H1 (cell line): Measurements from ENCODE around the gene LGALS12. TPM values are rescaled to one million over a fixed set of nuclear protein-coding genes. Genes with fewer than 3 reads are reported as not detected.
A peak's percentile ranks its signal among the peaks of the same experiment; 100 is the strongest.

Experiments
- CTCF ChIA-PET: fragments of 300-600 bp; sonication (Branson Sonifier 250); formaldehyde crosslinking; loops from one replicate; lab custom pipeline; 2021; ENCODE audit not compliant: partially characterized antibody; lab: Charles Lee
- POLR2A ChIA-PET: fragments of 300-600 bp; sonication (Branson Sonifier 250); formaldehyde crosslinking; loops from one replicate; lab custom pipeline; 2021; ENCODE audit warnings: inconsistent platforms; ENCODE audit not compliant: partially characterized antibody; lab: Charles Lee
- DNase-seq, 2 experiments: peaks; one replicate each; pipeline versions ENCODE4 v3.0.0 to v3.0.0-alpha.2; 2010 to 2022; ENCODE audit warnings: low spot score in 2 of 2, low read depth in 1 of 2, mixed read lengths in 1 of 2
- FAIRE-seq: peaks from 2 replicates; lab custom pipeline; 2011; peaks lifted over from hg19 to GRCh38; lab: Jason Lieb, UNC
- H2AFZ ChIP-seq: 2 replicates; pipeline ENCODE4 v1.8.1; 2012; ENCODE audit warnings: low read length, inconsistent platforms
- H2AK5ac ChIP-seq: 2 replicates; pipeline ENCODE4 v1.6.1; 2013; ENCODE audit warnings: low read depth, low read length
- H2BK120ac ChIP-seq: replicated peaks from 2 replicates; pipeline ENCODE3; 2013; ENCODE audit warnings: low read depth, low read length, inconsistent platforms
- H2BK12ac ChIP-seq: 2 replicates; pipeline ENCODE4 v1.6.1; 2013; ENCODE audit warnings: low read depth, low read length
- H2BK15ac ChIP-seq: 2 replicates; pipeline ENCODE4 v1.6.1; 2013; ENCODE audit warnings: low read length
- H2BK20ac ChIP-seq: 2 replicates; pipeline ENCODE4 v1.6.1; 2013; ENCODE audit warnings: low read length
- H2BK5ac ChIP-seq: 2 replicates; pipeline ENCODE4 v1.6.1; 2013; ENCODE audit warnings: low read depth, low read length
- H3K14ac ChIP-seq: 2 replicates; pipeline ENCODE4 v1.6.1; 2013; ENCODE audit warnings: inconsistent platforms; ENCODE audit not compliant: insufficient read length
- H3K18ac ChIP-seq: 2 replicates; pipeline ENCODE4 v1.6.1; 2013; ENCODE audit warnings: low read length; ENCODE audit errors: extremely low read depth
- H3K23ac ChIP-seq: 2 replicates; pipeline ENCODE4 v1.6.1; 2013; ENCODE audit warnings: inconsistent platforms; ENCODE audit not compliant: insufficient read length
- H3K23me2 ChIP-seq: 2 replicates; pipeline ENCODE4 v1.6.1; 2013; ENCODE audit warnings: low read depth, low read length
- H3K27ac ChIP-seq: 2 replicates; pipeline ENCODE4 v1.6.1; 2011; ENCODE audit warnings: low read depth, low read length, inconsistent platforms
- H3K27me3 ChIP-seq, 4 experiments: replicated peaks in 1 of 4; 1 replicate in 1 of 4; 2 replicates in 3 of 4; pipeline versions ENCODE4 v1.6.1 to v1.8.1; 2011 to 2013; ENCODE audit warnings: low read length in 3 of 4, mild to moderate bottlenecking in 3 of 4, inconsistent platforms in 2 of 4, mixed read lengths in 2 of 4, moderate library complexity in 1 of 4; ENCODE audit not compliant: control insufficient read depth in 3 of 4, insufficient read depth in 3 of 4; ENCODE audit errors: extremely low read depth in 1 of 4
- H3K36me3 ChIP-seq, 4 experiments: 2 replicates each; pipeline versions ENCODE4 v1.6.1 to v1.8.1; 2011 to 2013; ENCODE audit warnings: mild to moderate bottlenecking in 4 of 4, low read length in 3 of 4, moderate library complexity in 2 of 4, control low read depth in 1 of 4, inconsistent platforms in 1 of 4; ENCODE audit not compliant: insufficient read depth in 4 of 4, control insufficient read depth in 2 of 4
- H3K4ac ChIP-seq: replicated peaks from 2 replicates; pipeline ENCODE3; 2013; ENCODE audit warnings: low read length, low read depth, mixed read lengths, inconsistent platforms; ENCODE audit not compliant: insufficient read length
- H3K4me1 ChIP-seq, 4 experiments: replicated peaks in 1 of 4; 1 replicate in 1 of 4; 2 replicates in 3 of 4; pipeline versions ENCODE4 v1.6.1 to v1.8.1; 2011 to 2013; ENCODE audit warnings: low read length in 3 of 4, inconsistent platforms in 2 of 4, mixed read lengths in 1 of 4; ENCODE audit not compliant: insufficient read depth in 4 of 4, control insufficient read depth in 3 of 4
- H3K4me2 ChIP-seq, 2 experiments: 2 replicates each; pipeline versions ENCODE4 v1.6.1 to v1.8.1; 2011 to 2013; ENCODE audit warnings: low read depth in 2 of 2, low read length in 2 of 2, control low read depth in 1 of 2, inconsistent platforms in 1 of 2, mild to moderate bottlenecking in 1 of 2; ENCODE audit not compliant: insufficient read depth in 1 of 2
- H3K4me3 ChIP-seq, 4 experiments: fragments of 200-600, 300-600 bp in 1 of 4; sonication (generic), shearing (Covaris generic), sonication (Bioruptor Twin) in 1 of 4; 2 replicates each; pipeline versions ENCODE4 v1.5.1 to v1.8.1; 2011 to 2016; ENCODE audit warnings: low read length in 4 of 4, low read depth in 3 of 4, control low read depth in 2 of 4, inconsistent platforms in 2 of 4, mild to moderate bottlenecking in 2 of 4, mixed read lengths in 1 of 4, moderate library complexity in 1 of 4; ENCODE audit not compliant: insufficient read depth in 2 of 4; ENCODE audit errors: extremely low read depth in 1 of 4
- H3K56ac ChIP-seq: replicated peaks from 2 replicates; pipeline ENCODE3; 2013; ENCODE audit warnings: low read depth, mild to moderate bottlenecking, mixed read lengths, low read length, inconsistent platforms; ENCODE audit not compliant: insufficient read length
- H3K79me1 ChIP-seq: 2 replicates; pipeline ENCODE4 v1.6.1; 2013; ENCODE audit warnings: low read depth, low read length, control low read depth
- H3K79me2 ChIP-seq, 2 experiments: 2 replicates each; pipeline versions ENCODE4 v1.6.1 to v1.8.1; 2012 to 2013; ENCODE audit warnings: low read length in 2 of 2, mild to moderate bottlenecking in 2 of 2, inconsistent platforms in 1 of 2; ENCODE audit not compliant: insufficient read depth in 2 of 2, control insufficient read depth in 1 of 2
- H3K9ac ChIP-seq, 4 experiments: replicated peaks in 1 of 4; 1 replicate in 1 of 4; 2 replicates in 3 of 4; pipeline versions ENCODE4 v1.6.1 to v1.8.1; 2011 to 2013; ENCODE audit warnings: low read depth in 3 of 4, low read length in 3 of 4, control low read depth in 2 of 4, mild to moderate bottlenecking in 2 of 4, moderate library complexity in 2 of 4, inconsistent platforms in 1 of 4; ENCODE audit errors: extremely low read depth in 1 of 4
- H3K9me3 ChIP-seq, 2 experiments: 2 replicates each; pipeline versions ENCODE4 v1.6.1 to v1.8.1; 2012 to 2013; ENCODE audit warnings: mild to moderate bottlenecking in 2 of 2, moderate library complexity in 2 of 2, control low read depth in 1 of 2, inconsistent platforms in 1 of 2, low read depth in 1 of 2, low read length in 1 of 2, mixed read lengths in 1 of 2; ENCODE audit not compliant: insufficient read depth in 2 of 2
- H4K20me1 ChIP-seq, 2 experiments: replicated peaks in 1 of 2; 2 replicates each; pipeline versions ENCODE3 to v1.8.1; 2011 to 2013; ENCODE audit warnings: inconsistent platforms in 2 of 2, low read length in 2 of 2, mild to moderate bottlenecking in 1 of 2; ENCODE audit not compliant: insufficient read depth in 2 of 2, control insufficient read depth in 1 of 2
- H4K5ac ChIP-seq: 2 replicates; pipeline ENCODE4 v1.6.1; 2013; ENCODE audit warnings: low read length, low read depth, mixed read lengths, inconsistent platforms; ENCODE audit not compliant: insufficient read length
- H4K8ac ChIP-seq: 2 replicates; pipeline ENCODE4 v1.8.0; 2013; ENCODE audit warnings: mild to moderate bottlenecking, moderate library complexity, low read length, inconsistent platforms; ENCODE audit not compliant: insufficient read depth; ENCODE audit errors: extremely low read depth
- H4K91ac ChIP-seq: replicated peaks from 2 replicates; pipeline ENCODE3; 2013; ENCODE audit warnings: low read length, mixed read lengths, inconsistent platforms; ENCODE audit not compliant: insufficient read length
- GTF2F1 ChIP-seq: IDR thresholded peaks from 2 replicates; pipeline ENCODE4 v1.6.1; 2012; ENCODE audit warnings: low read depth, low read length, improper control_type of control experiment, borderline replicate concordance
- POU5F1 ChIP-seq: IDR thresholded peaks from 2 replicates; pipeline ENCODE4 v1.6.1; 2011; ENCODE audit warnings: low read depth, mild to moderate bottlenecking, low read length, moderate library complexity
- WGBS, 2 experiments: shearing (Covaris generic) in 1 of 2; methylation state at CpG; one replicate each; pipeline versions ENCODE4 v1.1.6 to v1.1.7; 2013 to 2015; ENCODE audit warnings: low lambda C conversion rate in 2 of 2, mixed read lengths in 2 of 2, inconsistent platforms in 1 of 2, low coverage in 1 of 2, missing lambda C conversion rate in 1 of 2; ENCODE audit not compliant: insufficient replicate concordance in 2 of 2, insufficient coverage in 1 of 2, insufficient read length in 1 of 2; ENCODE audit errors: extremely low coverage in 1 of 2, missing lambda C conversion rate in 1 of 2; 5-methylcytosine and 5-hydroxymethylcytosine counted together
- polyA plus RNA-seq, 7 experiments: library from polyadenylated mRNA; depleted of rRNA in 3 of 7; stranded (reverse) in 5 of 7; unstranded in 2 of 7; fragments of >200 nt in 5 of 7; fragments of 200-250 nt in 2 of 7; gene quantifications; 1 replicate in 5 of 7; 2 replicates in 1 of 7; 4 replicates in 1 of 7; pipeline versions ENCODE4 v1.2.1 to v1.2.3, GENCODE V29; 2011 to 2013; ENCODE audit warnings: missing spikeins in 2 of 7, mixed read lengths in 2 of 7
- total RNA-seq: library from RNA; stranded (reverse); fragmentation: NEBNext Ultra II Directional; extraction: Animal tissue kit (Norgen Biotek cat#: 25700); gene quantifications from 2 replicates; pipeline ENCODE4 v1.2.1, GENCODE V29; 2021

The LGALS12 gene
- total and polyA plus RNA-seq, 2 of the 8 experiments (the other 6 are each of a cell fraction or from before 2014, with no cell fraction given), result 1.6 to 2.9 TPM

DNA sequence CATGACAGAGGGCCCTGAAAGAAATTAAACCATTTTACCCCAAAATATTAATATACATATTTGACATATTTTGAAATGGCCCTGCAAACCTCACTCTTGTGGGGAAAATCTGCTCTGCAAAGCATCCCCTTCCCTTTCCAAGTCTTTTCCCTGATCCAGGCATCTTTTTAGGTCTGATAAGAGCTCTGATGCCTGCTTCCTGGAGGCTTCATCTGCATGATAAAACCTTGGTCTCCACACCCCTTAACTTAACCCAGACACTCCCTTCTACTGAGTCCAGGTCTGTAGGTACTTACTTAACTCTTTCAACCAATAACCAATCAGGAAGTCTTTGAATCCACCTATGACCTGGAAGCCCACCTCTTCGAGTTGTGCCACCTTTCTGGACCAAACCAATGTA, 1.8 kb upstream of the LGALS12 start:
- peak overlapping the region; percentile 2; the same call in 1 of the 2 replicates for H2BK20ac ChIP-seq
- no peaks in the 10 kb centered on the region for H4K20me1 ChIP-seq
- POLR2A ChIA-PET, result interaction anchor here (1.3 to 3.0 kb wide), 3 partner anchors 13 to 25 kb away, joined by 5 to 17 read pairs (median 9); partner anchors contain the start of gene PLAAT5
- TF ChIP-seq GTF2F1, result no peak
- TF ChIP-seq POU5F1, result peak; percentile 54; the same call in 1 of the 2 replicates
- no peak overlapping the region for H3K27ac ChIP-seq
- H3K14ac ChIP-seq, result no peak overlapping the region
- H3K79me2 ChIP-seq, result no peaks in the 10 kb centered on the region
- H3K9me3 ChIP-seq, result no peaks in the 10 kb centered on the region
- H2BK15ac ChIP-seq, result peak overlapping the region; percentile 46; the same call in 1 of the 2 replicates
- DNase-seq, result no peak
- H3K18ac ChIP-seq, result peak overlapping the region; percentile 40; the same call in 1 of the 2 replicates
- 96% methylated on average over 1 of the region's 1 CpG; no CpG with 5 or more reads in 1 of the 2 experiments for WGBS, 2 experiments
- H3K79me1 ChIP-seq, result no peaks in the 10 kb centered on the region
- no peak overlapping the region for H3K56ac ChIP-seq
- no peaks in the 10 kb centered on the region for H3K23me2 ChIP-seq
- peaks cover 10 to 19% (median 15%) of the 10 kb centered on the region in 4 experiments for H3K4me1 ChIP-seq
- peak overlapping the region in 1 of 2 experiments; percentile 7; a peak in 1 of 4 replicates for H3K4me2 ChIP-seq
- H2BK5ac ChIP-seq, result peak overlapping the region; percentile 93; the same call in 1 of the 2 replicates
- H4K8ac ChIP-seq, result no peak overlapping the region
- H2AK5ac ChIP-seq, result peak overlapping the region; percentile 5; the same call in 1 of the 2 replicates
- H4K5ac ChIP-seq, result no peak overlapping the region
- 0 out of 8 replicates have a peak, but pooled peaks cover 0 to 3% (median 0%) of the 10 kb centered on the region in 4 experiments for H3K36me3 ChIP-seq
- H3K23ac ChIP-seq, result no peak overlapping the region
- H2BK120ac ChIP-seq, result no peak overlapping the region
- no peak overlapping the region for H2AFZ ChIP-seq
- no peak overlapping the region; a peak in 1 of 8 replicates for H3K4me3 ChIP-seq
- peak; percentile 13 for FAIRE-seq
- no peak overlapping the region for H3K9ac ChIP-seq
- no peak overlapping the region for H4K91ac ChIP-seq
- 0 out of 2 replicates have a peak overlapping the region, but pooled peaks have one; percentile 81 for H2BK12ac ChIP-seq
- H3K27me3 ChIP-seq, result no peaks in the 10 kb centered on the region
- H3K4ac ChIP-seq, result no peak overlapping the region
- CTCF ChIA-PET, result interaction anchor here (1.4 to 8.2 kb wide), 3 partner anchors 14 to 41 kb away, joined by 4 to 97 read pairs (median 54); partner anchors contain the start of gene PLAAT5
